Hepatocyte (in vitro differentiated cells): ENCODE data around the gene ZNF714.

Experiments
- EZH2 ChIP-seq: fragments of 200-600 bp; sonication (generic); IDR thresholded peaks from 2 replicates; pipeline ENCODE4 v1.6.1; 2016; ENCODE audit warnings: antibody characterized with exemption, mild to moderate bottlenecking, borderline replicate concordance
- EZH2phosphoT487 ChIP-seq: fragments of 200-600 bp; sonication (generic); IDR thresholded peaks from one replicate; pipeline ENCODE4 v1.6.1; 2018; ENCODE audit warnings: antibody characterized with exemption, mild to moderate bottlenecking, low read depth, moderate library complexity; ENCODE audit not compliant: unreplicated experiment, severe bottlenecking
- TF ChIP-seq, protein P1 (sequence below): fragments of 200-600 bp; sonication (generic); IDR thresholded peaks from 2 replicates; pipeline ENCODE4 v1.5.1; 2016; ENCODE audit warnings: antibody characterized with exemption, mild to moderate bottlenecking; ENCODE audit not compliant: poor library complexity

DNA sequence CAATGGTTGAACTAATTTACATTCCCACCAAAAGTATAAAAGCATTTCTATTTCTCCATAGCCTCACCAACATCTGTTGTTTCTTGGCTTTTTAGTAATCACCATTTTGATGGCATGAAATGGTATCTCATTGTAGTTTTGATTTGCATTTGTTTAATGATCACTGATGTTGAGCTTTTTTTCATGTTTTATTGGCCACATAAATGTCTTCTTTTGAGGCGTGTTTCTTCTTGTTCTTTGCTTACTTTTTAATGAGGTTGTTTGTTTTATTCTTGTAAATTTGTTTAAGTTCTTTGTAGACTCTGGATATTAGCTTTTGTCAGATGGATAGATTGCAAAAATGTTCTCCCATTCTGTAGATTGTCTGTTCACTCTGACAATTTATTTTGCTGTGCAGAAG lies 28.2 kb downstream of the ZNF714 start:
- TF ChIP-seq, protein P1, sequence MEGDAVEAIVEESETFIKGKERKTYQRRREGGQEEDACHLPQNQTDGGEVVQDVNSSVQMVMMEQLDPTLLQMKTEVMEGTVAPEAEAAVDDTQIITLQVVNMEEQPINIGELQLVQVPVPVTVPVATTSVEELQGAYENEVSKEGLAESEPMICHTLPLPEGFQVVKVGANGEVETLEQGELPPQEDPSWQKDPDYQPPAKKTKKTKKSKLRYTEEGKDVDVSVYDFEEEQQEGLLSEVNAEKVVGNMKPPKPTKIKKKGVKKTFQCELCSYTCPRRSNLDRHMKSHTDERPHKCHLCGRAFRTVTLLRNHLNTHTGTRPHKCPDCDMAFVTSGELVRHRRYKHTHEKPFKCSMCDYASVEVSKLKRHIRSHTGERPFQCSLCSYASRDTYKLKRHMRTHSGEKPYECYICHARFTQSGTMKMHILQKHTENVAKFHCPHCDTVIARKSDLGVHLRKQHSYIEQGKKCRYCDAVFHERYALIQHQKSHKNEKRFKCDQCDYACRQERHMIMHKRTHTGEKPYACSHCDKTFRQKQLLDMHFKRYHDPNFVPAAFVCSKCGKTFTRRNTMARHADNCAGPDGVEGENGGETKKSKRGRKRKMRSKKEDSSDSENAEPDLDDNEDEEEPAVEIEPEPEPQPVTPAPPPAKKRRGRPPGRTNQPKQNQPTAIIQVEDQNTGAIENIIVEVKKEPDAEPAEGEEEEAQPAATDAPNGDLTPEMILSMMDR, result no peak
- no peak for TF ChIP-seq EZH2phosphoT487
- TF ChIP-seq EZH2, result no peak
